OCI-LY7 (cell line): Measurements from ENCODE around the gene GNG12.

ENCODE experiments used
- EZH2phosphoT487 ChIP-seq: fragments of 200-600 bp; sonication (generic); IDR thresholded peaks from 2 replicates; pipeline ENCODE4 v1.6.1; 2018; ENCODE audit warnings: low read depth, borderline replicate concordance, mild to moderate bottlenecking, mixed run types, antibody characterized with exemption, low read length, moderate library complexity, mixed read lengths
- TF ChIP-seq, protein P1 (sequence below): fragments of 200-600 bp; sonication (generic); conservative IDR thresholded peaks from 2 replicates; pipeline ENCODE4 v1.5.1; 2014; ENCODE audit warnings: mild to moderate bottlenecking, antibody characterized with exemption, low read length, moderate library complexity, mixed read lengths

DNA sequence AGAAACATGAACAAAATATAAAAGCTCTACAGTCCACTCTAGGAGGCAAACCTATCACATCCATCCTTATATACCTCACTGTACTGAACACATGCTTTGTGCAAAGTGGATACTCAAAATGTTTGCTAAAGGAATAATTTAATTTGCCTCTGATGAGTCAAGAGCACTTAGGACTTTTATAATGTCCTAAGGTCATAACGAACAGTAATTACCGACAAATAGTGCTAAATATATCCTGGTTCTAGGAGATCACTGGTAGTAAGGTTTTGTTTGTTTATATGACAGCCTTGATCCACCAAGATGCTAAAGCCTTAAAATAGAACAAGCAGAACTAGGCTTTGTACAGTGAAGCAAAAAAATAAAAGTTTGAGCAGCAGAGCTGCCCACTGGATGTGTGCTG lies 77.6 kb downstream of the GNG12 start:
- TF ChIP-seq, protein P1, sequence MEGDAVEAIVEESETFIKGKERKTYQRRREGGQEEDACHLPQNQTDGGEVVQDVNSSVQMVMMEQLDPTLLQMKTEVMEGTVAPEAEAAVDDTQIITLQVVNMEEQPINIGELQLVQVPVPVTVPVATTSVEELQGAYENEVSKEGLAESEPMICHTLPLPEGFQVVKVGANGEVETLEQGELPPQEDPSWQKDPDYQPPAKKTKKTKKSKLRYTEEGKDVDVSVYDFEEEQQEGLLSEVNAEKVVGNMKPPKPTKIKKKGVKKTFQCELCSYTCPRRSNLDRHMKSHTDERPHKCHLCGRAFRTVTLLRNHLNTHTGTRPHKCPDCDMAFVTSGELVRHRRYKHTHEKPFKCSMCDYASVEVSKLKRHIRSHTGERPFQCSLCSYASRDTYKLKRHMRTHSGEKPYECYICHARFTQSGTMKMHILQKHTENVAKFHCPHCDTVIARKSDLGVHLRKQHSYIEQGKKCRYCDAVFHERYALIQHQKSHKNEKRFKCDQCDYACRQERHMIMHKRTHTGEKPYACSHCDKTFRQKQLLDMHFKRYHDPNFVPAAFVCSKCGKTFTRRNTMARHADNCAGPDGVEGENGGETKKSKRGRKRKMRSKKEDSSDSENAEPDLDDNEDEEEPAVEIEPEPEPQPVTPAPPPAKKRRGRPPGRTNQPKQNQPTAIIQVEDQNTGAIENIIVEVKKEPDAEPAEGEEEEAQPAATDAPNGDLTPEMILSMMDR, result no peak
- TF ChIP-seq EZH2phosphoT487, result no peak
